H4 (cell line): ENCODE results near the gene TBC1D4. TPM values are rescaled to one million over a fixed set of nuclear protein-coding genes. Genes with fewer than 3 reads are reported as not detected.

Experiments
- DNase-seq: peaks from one replicate; pipeline ENCODE4 v3.0.0-alpha.2; 2015; ENCODE audit warnings: low spot score
- total RNA-seq: library from RNA; depleted of rRNA; stranded (reverse); fragments of >200 nt; shearing (Covaris generic); gene quantifications from 2 replicates; pipeline ENCODE4 v1.2.3, GENCODE V29; 2014; rRNA removed

The TBC1D4 gene, protein sequence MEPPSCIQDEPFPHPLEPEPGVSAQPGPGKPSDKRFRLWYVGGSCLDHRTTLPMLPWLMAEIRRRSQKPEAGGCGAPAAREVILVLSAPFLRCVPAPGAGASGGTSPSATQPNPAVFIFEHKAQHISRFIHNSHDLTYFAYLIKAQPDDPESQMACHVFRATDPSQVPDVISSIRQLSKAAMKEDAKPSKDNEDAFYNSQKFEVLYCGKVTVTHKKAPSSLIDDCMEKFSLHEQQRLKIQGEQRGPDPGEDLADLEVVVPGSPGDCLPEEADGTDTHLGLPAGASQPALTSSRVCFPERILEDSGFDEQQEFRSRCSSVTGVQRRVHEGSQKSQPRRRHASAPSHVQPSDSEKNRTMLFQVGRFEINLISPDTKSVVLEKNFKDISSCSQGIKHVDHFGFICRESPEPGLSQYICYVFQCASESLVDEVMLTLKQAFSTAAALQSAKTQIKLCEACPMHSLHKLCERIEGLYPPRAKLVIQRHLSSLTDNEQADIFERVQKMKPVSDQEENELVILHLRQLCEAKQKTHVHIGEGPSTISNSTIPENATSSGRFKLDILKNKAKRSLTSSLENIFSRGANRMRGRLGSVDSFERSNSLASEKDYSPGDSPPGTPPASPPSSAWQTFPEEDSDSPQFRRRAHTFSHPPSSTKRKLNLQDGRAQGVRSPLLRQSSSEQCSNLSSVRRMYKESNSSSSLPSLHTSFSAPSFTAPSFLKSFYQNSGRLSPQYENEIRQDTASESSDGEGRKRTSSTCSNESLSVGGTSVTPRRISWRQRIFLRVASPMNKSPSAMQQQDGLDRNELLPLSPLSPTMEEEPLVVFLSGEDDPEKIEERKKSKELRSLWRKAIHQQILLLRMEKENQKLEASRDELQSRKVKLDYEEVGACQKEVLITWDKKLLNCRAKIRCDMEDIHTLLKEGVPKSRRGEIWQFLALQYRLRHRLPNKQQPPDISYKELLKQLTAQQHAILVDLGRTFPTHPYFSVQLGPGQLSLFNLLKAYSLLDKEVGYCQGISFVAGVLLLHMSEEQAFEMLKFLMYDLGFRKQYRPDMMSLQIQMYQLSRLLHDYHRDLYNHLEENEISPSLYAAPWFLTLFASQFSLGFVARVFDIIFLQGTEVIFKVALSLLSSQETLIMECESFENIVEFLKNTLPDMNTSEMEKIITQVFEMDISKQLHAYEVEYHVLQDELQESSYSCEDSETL (N-terminal part only)
- total RNA-seq, result 2.9 and 4.1 TPM in 2 replicates

DNA sequence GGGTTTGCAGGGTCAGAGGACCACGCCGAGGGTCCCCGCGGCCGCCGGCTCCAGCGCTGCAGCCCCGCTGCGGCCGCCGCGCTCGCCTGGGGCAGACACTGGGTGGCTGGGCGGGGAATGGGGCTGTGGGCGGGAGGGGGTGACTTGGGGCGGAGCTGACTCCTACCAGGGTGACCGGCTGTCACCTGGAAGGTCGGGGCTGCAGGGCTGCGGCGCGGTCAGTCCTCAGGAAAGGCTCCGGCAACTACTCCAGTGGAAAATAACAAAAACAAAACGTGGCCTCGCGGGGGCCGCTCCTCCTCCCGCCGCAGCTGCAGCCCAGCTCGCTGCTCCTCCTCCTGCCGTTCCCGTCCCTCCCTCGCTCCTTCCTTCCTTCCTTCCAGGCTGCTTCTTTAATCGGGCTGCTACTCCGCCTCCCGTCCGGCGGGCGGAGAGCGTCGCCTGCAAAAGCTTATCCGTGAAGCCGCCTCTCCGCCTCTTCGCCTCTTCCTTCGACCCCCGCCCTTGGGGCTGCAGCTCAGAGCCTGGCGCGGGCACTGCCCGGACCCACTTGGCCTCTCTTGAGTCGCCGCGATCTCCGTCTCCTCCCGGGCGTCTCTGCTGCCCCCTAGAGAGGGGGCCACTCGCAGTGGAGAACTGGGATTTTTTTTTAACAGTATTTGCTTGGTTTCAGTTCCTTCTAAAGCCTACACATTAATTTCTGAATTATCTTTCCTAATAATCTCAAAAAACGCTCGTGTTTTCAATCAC lies at the start of gene TBC1D4:
Gene TBC1D4 (minus strand): TSS at position 100 of the 750 bp plus-strand sequence. CDS start 402 bp downstream, outside the sequence.
- peak; percentile 76 for DNase-seq

DNA sequence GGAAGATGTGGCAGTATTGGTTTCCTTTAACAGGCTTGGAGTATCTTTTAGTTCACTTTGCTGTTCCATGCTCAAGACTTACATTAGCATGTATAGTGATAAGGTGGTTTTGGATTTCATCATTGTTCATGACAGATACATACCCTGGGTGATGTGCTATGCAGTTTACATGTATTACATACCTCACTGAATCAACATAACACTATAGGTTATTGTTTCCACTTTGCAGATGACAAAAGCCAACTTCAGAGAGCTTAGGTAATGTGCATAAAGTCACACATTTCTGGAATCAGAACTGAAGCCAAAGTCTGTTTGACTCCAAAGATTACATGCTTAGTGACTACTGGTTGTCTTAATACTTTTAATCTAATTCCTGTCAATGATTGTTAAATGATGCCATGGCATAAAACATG lies 48.6 kb upstream of the TBC1D4 start:
- no peak for DNase-seq

DNA sequence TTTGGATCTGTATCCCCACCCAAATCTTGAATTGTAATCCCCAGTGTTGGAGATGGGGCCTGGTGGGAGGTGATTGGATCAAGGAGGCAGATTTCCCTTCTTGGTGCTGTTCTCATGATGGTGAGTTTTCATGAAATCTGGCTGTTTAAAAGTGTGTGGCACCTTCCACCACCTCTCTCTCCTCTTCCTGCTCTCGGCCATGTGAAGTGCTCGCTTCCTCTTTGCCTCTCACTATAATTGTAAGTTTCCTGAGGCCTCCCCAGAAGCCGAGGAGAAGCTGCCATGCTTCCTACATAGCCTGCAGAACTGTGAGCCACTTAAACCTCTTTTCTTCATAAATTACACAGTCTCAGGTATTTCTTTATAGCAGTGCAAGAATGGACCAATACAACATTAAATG lies 40.0 kb upstream of the TBC1D4 start:
- DNase-seq, result no peak

DNA sequence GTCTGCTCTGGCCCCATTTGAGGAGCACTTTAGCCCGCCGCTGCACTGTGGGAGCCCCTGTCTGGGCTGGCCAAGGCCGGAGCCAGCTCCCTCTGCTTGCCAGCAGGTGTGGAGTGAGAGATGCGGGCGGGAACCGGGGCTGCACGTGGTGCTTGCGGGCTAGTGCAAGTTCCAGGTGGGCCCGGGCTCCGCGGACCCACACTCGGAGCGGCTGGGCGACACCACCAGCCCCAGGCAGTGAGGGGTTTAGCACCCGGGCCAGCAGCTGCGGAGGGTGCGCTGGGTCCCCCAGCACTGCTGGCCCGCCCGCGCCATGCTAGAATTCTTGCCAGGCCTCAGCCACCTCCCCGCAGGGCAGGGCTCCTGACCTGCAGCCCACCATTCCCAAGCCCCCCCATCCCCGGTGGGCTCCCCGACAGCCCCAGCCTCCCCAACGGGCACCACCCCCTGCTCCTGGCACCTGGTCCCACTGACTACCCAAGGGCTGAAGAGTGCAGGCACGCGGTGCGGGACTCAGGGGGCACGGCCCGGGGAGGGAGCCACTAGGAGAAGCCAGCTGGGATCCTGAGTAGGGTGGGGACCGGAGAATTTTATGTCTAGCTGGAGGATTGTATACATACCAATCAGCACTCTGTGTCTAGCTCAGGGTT lies 36.6 kb upstream of the TBC1D4 start:
- no peak for DNase-seq

DNA sequence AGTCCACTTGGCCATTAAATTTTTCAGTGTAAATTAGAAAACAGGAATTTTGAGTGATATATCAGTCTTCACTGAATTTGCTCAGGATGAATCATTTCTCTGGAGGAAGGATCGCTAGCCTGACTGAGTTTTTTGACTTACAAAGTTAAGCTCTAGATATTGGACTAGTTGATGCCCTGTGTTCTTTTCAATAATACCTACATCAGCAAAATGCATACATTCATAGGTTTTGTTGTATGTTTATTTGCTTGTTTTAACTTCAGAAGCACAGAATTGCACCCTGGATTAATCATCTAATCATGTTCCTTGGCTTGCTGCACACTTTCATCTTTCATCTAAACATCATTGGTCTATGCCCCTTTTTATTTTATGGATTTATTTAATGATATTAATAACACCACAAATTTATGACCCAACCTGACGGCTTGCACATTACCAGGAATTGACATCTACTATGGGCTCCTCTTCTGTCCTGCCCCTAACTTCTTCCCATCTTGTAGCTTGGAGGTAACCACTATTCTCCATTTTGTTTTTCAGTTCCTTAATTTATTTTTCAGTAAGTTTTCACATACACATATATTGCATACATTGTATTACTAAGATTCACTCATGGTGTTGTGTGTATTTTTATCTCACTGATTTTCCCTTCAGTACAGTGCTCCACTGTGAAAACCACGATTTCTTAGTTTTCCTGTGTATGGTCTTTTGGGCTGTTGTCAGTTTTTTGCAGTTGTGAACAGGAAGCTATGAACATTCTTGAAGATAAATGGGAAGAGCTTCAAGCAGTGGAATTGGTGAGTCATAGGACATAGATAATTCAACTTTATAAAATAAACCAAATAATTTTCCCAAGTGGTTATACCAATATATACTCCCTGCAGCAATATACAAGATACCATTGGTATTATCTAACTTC lies 32.4 kb upstream of the TBC1D4 start:
- DNase-seq, result no peak

DNA sequence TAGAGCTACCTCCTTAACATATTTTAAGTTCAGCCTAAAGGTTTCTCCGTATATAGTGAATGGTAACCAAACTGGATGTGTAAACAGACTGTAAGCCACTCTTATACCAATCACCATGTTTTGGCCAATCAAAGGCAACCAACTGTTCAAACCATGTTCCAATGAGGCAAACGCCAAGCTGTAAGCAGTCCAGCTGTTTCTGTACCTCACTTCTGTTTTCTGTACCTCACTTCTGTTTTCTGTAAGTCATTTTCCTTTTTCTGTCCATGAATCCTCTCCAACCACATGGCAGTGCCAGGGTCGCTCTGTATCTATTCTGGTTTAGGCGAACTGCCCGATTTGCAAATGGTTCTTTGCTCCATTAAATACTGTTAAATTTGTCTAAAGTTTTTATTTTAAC lies 31.3 kb upstream of the TBC1D4 start:
- no peak for DNase-seq

DNA sequence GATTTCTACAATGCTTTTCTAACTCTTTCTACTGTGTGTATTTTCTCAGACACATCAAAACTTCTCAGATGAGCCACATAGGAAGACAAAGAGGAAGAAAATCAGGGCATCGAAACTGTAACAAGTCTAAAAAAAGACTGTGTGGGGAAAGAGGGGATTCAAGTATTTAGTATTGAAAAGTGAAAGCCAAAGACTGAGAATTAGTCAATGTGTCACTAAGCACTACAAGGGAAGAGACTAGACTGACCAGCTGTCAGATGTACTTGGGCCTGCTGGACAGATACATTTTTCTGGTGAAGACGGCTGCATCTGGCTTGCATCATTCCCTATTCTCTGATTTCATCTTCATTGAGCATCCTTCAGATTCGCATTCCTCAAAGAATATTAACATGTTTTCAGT lies 30.3 kb upstream of the TBC1D4 start:
- DNase-seq, result no peak

DNA sequence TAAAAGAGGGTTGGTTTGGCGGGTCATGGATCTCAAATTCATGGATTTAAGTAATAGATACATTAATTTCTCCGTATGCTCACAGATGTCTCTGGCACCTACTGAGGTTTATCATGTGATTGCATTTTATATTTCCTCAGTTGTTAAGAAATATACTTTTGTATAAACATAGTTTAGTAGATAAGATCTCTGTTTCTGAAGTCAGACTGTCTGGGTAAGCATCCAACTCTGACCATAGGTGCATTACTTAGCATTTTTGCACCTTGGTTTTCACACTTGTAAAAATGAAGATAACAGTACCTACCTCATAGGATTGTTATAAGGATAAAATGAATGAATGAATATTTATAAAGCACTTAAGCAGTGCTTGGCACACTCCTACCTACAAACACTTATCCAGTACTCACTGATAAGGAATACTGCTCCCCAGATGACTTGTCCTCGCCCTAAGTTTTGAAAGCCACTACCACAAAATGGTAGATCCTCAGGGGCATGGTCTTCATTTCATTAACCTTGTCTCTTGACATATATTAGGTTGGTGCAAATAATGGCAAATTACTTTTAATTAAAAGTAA lies 29.2 kb upstream of the TBC1D4 start:
- no peak for DNase-seq

DNA sequence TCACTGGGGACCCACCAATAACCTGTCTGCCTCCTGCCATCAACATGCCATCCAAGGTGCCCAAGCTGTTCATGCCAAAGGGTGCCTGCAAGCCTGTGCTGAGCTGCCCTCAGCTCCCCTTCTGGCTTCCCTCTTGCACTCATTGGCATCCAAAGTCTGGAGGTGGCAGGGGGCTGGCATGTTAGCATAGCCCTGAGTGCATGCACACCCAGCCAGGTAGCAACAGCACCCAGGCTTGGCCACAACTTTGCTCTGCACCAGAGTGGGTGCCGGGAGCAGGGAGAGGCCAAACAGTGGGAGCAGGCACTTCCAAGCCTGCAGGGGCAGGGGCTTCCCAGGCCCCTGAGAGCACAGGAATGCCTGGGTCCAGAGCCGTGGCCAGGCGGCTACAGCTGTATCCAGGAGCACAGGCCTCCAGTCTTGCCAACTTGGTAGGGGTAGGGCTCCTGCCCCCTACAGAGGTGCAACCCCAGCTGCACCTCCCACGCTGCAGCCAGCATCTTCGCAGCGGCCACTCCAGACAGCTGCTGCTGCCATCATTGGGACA lies 26.1 kb upstream of the TBC1D4 start:
- DNase-seq, result no peak

DNA sequence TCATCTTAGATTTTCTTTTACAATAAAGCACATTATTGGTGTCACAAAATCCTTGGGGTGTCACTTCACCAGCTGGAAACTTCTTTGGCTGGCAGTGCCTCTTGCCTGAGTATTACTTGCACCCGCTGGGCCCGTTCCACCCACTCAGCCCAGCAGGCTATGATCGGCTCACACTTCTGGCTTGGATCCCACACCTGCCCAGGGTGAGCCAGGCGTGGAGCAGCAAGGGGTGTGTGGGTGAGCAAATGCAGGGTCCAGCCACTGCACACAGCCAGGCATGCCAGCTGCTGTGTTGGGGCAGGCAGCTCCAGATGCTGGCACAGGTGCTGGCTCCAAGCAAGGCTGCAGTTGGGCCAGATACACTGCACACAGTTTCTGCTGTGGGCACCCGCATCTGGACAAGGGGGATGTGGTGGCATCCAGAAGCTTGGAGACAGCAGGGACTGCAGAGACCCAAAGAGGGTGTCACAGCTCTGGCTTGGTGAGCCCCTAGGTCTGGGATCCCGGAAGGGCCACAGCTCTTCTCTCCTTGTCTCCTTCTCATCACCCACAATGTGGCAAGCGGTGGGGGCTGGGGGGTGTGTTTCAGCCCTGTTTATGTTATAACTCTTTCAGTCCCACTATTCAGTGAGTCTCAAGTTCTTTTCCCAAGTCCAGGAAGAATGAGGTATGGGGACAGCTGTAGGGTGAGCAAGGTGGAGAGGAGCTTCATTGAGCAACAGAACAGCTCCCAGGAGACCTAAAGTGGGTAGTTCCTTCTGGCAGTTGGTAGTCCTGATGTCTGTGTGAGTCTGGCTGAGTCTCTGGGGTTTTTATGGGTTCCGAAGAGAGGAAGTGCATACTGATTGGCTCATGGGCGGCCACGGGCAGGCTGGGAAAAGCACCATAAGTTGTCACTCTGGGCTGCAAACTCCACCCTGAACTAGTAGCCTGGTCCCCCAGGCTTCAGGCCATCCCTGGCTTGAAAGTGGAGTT lies 25.3 kb upstream of the TBC1D4 start:
- no peak for DNase-seq

DNA sequence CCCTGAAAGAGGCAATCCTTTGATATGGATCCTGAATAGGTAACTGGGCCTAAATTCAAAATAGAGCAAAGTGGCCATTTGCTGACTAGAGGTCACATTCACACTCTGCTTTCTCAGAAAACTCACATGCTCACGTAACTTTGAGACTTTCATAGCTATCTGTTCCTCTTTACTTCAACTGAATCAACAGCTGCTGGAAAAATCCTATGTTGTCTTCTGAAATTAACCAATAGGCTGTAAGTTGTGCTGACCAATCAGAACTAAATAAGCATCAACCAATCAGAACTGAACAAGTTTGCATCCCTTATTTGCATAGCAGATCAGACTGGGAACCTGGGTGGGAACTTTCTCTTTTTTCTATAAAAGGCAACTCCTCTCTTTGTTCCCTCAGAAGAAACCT lies 24.0 kb upstream of the TBC1D4 start:
- no peak for DNase-seq

DNA sequence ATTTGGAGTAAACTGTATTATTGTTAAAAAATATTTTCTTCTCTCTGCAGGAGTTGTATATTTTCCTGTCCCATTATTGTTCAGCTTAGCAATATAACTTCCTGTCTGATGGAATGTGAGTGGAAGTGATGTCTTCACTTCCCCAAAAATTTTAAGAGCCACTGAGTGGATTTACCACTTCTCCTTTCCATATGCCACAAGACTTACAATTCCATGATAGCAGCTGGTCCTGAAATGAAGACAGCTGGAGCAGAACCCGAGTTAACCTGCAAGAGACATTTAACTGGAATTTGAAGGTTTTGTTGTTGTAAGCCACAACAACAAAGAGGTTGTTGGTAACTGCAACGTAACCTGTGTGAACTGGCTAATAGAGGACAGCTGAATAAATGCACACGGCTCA lies 23.4 kb upstream of the TBC1D4 start:
- DNase-seq, result no peak

DNA sequence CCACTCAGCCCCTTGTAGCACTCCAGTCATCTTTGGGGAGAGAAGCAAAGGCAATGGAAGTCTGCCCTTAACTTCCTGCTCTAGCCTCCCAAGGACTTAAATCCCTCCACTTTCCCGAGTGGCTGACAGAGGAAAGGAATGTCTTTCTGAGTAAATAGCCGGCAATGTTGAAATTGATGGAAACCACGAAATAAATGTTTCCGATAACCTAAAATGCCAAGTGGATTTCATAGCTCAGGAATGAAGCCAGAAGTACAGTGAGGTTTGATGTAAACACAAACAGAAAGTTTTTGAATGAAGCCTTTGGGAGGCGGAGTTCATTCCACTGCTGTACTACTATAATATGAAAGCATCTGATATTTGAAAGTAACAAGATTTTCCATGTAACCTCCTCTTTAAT lies 14.0 kb upstream of the TBC1D4 start:
- DNase-seq, result peak; percentile 73

DNA sequence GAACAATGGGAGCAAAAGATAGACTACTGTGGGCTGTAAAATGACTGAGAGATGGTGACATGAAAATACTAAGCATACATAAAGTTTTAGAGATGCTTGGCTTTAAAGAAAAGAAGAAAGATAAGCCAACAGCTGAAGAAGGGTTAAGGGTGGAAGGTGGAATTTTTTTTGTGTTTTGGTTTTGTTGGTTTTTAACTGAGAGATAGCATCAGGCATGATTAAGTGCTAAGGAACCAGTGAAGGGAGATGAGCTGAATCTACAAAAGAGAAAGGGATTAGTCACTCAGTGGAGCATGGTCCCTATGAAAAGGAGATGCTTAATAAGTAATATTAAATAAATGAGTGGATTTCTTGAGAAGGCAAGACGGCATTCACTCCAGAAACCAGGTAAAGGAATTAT lies 12.5 kb upstream of the TBC1D4 start:
- DNase-seq, result no peak

DNA sequence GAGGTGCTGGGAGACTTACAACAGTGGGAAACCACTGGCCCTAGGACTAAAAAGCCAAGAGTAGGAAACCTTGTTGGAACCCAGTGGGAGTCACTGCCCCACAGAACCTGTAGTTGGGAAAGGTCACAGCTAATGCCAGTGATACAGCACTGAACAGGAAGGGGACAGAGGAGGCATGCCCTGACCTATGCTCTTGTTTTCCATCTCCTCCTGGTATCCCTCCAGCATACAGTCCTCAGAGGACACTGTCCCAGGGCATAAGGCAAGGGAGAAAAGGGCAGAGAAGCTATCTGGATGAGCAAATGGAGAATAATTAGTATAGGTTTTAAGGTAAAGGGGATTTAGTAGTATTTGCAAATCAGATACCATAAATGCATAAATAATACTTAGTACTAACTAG lies 11.2 kb upstream of the TBC1D4 start:
- DNase-seq, result no peak

DNA sequence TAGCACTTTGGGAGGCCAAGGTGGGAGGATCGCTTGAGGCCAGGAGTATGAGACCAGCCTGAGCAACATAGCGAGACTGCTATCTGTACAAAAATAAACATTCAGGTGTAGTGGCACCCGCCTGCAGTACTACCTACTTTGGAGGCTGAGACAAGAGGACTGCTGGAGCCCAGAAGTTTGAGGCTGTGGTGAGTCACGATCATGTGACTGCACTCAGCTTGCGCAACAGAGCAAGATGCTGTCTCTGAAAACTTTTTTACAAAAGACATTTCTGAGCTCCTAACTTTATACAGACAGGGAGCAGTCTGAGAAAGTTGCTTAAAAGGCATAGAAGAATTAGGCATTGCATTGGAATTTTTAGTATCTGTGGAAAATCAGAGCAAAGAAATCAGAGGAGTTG lies 10.4 kb upstream of the TBC1D4 start:
- no peak for DNase-seq

DNA sequence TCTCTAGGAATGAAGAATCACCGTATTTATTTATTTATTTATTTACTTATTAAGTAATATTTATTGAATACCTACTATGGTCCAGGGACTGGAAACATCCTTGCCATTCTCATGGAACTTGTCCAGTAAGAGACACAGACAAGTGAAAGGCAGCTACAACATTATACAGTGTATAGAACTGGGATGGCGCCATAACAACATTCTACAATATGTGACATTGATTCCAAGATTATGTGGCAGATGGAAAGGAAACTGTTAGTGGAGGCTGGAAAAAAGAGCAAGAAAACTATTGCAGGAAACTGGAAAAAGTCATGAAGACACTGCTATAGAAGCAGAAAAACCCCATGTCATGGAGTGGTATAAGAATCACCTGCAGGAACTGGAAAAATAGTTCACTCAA lies 9.4 kb upstream of the TBC1D4 start:
- no peak for DNase-seq
